Activated naive CD8-positive, alpha-beta T cell treated with anti-CD3 and anti-CD28 coated beads, Interleukin-2, amount 50 U/mL, for 24 hours (primary cell): ENCODE measurements around the gene BBS10.
A peak's percentile ranks its signal among the peaks of the same experiment; 100 is the strongest.

ENCODE experiments used
- ATAC-seq: fragments of 150-1000 bp; cut with Tn5 transposase; one replicate; pipeline ENCODE4 v1.10.0; 2021
- DNase-seq: peaks from one replicate; pipeline ENCODE4 v3.0.0; 2021
- H3K27ac Mint-ChIP-seq: one replicate; pipeline ENCODE4 v1.8.0; 2021; ENCODE audit warnings: mild to moderate bottlenecking, mixed read lengths
- H3K27me3 Mint-ChIP-seq: one replicate; pipeline ENCODE4 v1.8.0; 2021; ENCODE audit warnings: mixed read lengths
- H3K36me3 Mint-ChIP-seq: one replicate; pipeline ENCODE4 v1.8.0; 2021; ENCODE audit warnings: low read depth, mixed read lengths
- H3K4me1 Mint-ChIP-seq: one replicate; pipeline ENCODE4 v1.8.0; 2021; ENCODE audit warnings: mixed read lengths
- H3K4me3 Mint-ChIP-seq: one replicate; pipeline ENCODE4 v1.8.0; 2021; ENCODE audit warnings: mild to moderate bottlenecking, moderate library complexity, mixed read lengths
- H3K9me3 Mint-ChIP-seq: one replicate; pipeline ENCODE4 v1.8.0; 2021; ENCODE audit warnings: mixed read lengths

BBS10 gene

DNA sequence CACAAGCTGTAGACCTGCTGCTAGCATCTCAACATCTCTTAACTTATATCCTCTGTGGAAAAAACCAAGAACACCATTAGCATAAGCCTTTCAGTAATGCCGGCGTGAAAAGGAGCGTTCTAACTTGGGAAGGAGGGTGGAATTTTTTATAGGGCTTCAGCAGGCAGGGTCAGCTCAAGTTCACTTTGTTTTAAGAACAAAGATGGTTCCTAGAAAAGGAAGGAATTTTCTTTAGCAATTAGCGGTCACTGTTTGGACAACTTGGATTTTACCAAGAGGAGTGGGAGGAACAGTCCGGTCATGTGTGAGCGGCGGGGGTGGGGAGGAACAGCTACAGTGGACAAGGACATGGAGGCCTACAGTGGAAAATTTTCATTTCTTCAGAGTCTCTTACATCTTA is 35.9 kb downstream of the BBS10 start:
- Mint-ChIP-seq H3K4me1 (no peaks in the 10 kb centered on the region), H3K36me3 (no peaks in the 10 kb centered on the region), H3K4me3 (no peak overlapping the region), H3K9me3 (no peaks in the 10 kb centered on the region), H3K27me3 (peaks cover 17% of the 10 kb centered on the region), H3K27ac (no peak overlapping the region)
- DNase-seq (no peak), ATAC-seq (no peak)

DNA sequence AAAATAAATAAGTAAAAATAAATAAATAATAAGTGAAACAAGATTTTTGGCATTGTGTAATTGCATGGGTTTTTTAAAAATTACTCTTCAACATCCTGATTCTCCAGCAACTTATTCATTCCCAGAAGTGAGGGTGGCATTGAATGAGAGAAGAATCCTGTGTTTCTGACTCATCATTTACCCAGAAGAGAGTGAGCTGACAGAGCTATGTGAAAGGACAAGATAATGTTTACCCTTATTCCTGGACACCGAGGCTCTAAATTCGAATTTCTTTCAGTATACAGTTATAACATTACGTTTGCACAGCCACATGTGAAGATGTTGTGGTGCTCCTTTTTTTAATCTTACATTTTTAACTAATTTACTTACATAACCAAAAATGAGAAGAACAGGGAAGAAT is 36.4 kb downstream of the BBS10 start:
- Mint-ChIP-seq H3K36me3 (no peaks in the 10 kb centered on the region), H3K9me3 (no peaks in the 10 kb centered on the region), H3K4me1 (no peaks in the 10 kb centered on the region), H3K27ac (no peak overlapping the region), H3K4me3 (no peak overlapping the region), H3K27me3 (peaks cover 20% of the 10 kb centered on the region)
- DNase-seq (no peak), ATAC-seq (no peak)

DNA sequence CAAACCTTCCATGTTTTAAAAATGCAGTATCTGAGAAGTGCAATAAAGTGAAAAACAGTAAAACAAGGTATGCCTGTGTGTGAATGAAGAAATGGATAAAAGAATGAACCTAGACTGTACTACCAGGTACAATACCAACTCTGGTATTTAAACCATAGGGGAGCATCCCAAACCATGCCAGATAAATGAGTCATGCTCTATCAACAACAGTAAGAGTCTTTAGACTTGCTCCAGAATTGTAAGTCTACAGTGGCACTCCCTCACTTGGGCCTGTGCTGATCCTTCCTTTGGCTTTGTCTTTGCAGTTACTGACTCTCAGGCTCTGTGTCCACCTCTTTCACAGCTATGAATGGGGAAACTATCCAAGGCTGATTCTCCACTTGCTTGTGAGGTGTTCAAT is 38.1 kb downstream of the BBS10 start:
- no peaks in the 10 kb centered on the region for H3K9me3 Mint-ChIP-seq
- H3K4me1 Mint-ChIP-seq = no peaks in the 10 kb centered on the region
- ATAC-seq = no peak
- DNase-seq = no peak
- H3K36me3 Mint-ChIP-seq = no peaks in the 10 kb centered on the region
- no peak overlapping the region for H3K4me3 Mint-ChIP-seq
- no peak overlapping the region for H3K27ac Mint-ChIP-seq
- peaks cover 26% of the 10 kb centered on the region for H3K27me3 Mint-ChIP-seq

DNA sequence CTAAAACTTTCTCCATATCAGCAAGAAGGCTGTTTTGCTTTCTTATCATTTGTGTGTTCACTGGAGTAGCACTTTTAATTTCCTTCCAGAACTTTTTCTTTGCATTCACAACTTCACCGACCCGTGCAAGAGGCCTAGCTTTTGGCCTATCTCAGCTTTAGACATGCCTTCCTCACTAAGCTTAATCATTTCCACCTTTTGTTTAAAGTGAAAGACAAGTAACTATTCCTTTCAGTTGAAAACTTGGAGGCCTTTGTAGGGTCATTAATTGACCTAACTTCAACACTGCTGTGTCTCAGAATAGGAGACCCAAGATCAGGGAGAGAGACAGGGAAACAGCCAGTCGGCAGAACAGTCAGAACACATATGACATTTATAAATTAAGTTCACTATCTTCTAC is 39.3 kb downstream of the BBS10 start:
- DNase-seq = no peak
- H3K36me3 Mint-ChIP-seq = no peaks in the 10 kb centered on the region
- H3K27ac Mint-ChIP-seq = no peak overlapping the region
- no peaks in the 10 kb centered on the region for H3K4me1 Mint-ChIP-seq
- no peaks in the 10 kb centered on the region for H3K9me3 Mint-ChIP-seq
- H3K27me3 Mint-ChIP-seq = peaks cover 26% of the 10 kb centered on the region
- no peak overlapping the region for H3K4me3 Mint-ChIP-seq
- ATAC-seq = no peak

DNA sequence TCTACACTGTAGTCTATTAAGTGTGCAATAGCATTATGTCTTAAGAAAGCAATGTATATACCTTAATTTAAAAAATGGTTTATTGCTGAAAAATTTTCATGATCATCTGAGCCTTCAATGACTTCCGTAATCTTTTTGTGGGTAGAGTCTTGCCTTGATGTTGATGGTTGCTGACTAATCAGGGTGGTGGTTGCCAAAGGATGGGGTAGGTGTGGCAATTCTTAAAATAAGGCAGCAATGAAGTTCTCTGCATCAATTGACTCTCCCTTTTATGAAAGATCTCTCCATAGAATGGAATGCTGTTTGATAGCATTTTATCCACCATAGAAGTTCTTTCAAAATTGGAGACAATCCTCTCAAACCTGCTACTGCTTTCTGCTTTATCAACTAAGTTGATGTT is 41.1 kb downstream of the BBS10 start:
- Mint-ChIP-seq H3K27me3 (peaks cover 21% of the 10 kb centered on the region), H3K27ac (no peak overlapping the region), H3K9me3 (no peaks in the 10 kb centered on the region), H3K4me1 (no peaks in the 10 kb centered on the region), H3K4me3 (no peak overlapping the region), H3K36me3 (no peaks in the 10 kb centered on the region)
- DNase-seq (no peak), ATAC-seq (no peak)

DNA sequence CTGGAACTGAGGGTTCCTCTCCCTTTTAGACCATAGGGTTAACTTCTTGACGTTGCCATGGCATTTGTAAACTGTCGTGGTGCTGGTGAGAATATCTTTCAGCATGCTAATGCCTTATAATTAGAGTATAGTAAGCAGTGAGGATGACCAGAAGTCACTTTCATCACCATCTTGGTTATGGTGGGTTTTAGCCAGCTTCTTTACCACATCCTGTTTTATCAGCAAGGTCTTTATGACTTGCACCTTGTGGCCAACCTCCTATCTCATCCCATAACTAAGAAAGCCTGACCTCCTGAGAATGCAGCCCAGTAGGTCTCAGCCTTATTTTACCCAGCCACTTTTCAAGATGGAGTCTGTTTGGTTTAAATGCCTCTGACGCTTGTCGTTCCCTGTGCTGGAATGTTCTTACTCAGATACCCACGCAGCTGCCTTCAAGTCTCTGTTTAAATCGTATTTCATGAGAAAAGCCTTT is 44.2 kb downstream of the BBS10 start:
- Mint-ChIP-seq H3K27ac (no peak overlapping the region), H3K4me1 (no peaks in the 10 kb centered on the region), H3K4me3 (no peak overlapping the region), H3K27me3 (peaks cover 12% of the 10 kb centered on the region), H3K36me3 (no peaks in the 10 kb centered on the region), H3K9me3 (no peaks in the 10 kb centered on the region)
- peak; percentile 24 for ATAC-seq
- no peak for DNase-seq

DNA sequence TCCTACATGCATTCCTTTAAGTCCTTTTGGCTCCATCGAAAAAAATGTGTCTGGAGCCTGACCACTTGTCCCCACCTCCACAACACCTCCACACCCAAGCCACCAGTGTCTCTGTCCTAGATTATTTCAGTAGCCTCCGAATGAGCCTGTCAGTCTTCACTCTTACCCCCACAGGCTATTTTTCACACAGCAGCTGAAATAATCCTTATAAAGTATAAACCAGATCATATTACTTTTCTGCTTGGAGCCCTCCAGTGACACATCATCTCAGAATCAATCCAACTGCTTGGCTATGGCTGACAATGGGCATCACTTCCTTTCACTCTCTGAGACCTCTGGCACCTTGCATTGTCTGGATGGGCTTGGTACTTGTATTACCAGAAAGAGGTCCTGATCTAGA is 44.9 kb downstream of the BBS10 start:
- Mint-ChIP-seq H3K27ac (no peak overlapping the region), H3K4me1 (no peaks in the 10 kb centered on the region), H3K9me3 (no peaks in the 10 kb centered on the region), H3K36me3 (no peaks in the 10 kb centered on the region), H3K4me3 (no peak overlapping the region), H3K27me3 (peaks cover 12% of the 10 kb centered on the region)
- DNase-seq (no peak), ATAC-seq (no peak)

DNA sequence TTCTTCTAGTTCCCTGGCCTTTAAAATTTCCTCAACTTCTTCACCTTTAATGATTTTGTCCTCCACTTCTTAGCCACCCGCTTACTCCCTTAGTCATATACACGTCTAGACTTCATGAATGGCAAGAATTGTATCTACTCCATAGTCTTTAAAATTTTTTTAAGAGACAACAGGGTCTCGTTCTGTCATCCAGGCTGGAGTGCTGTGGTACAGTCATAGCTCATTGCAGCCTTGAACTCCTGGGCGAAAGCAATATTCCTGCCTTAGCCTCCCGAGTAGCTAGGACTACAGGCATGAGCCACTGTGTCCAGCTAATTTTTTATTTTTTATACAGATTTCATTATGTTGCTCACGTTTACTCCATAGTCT is 47.9 kb downstream of the BBS10 start:
- ATAC-seq (no peak), DNase-seq (no peak)
- Mint-ChIP-seq H3K4me3 (no peak overlapping the region), H3K27ac (no peak overlapping the region), H3K27me3 (no peaks in the 10 kb centered on the region), H3K4me1 (no peaks in the 10 kb centered on the region), H3K9me3 (no peaks in the 10 kb centered on the region), H3K36me3 (no peaks in the 10 kb centered on the region)

DNA sequence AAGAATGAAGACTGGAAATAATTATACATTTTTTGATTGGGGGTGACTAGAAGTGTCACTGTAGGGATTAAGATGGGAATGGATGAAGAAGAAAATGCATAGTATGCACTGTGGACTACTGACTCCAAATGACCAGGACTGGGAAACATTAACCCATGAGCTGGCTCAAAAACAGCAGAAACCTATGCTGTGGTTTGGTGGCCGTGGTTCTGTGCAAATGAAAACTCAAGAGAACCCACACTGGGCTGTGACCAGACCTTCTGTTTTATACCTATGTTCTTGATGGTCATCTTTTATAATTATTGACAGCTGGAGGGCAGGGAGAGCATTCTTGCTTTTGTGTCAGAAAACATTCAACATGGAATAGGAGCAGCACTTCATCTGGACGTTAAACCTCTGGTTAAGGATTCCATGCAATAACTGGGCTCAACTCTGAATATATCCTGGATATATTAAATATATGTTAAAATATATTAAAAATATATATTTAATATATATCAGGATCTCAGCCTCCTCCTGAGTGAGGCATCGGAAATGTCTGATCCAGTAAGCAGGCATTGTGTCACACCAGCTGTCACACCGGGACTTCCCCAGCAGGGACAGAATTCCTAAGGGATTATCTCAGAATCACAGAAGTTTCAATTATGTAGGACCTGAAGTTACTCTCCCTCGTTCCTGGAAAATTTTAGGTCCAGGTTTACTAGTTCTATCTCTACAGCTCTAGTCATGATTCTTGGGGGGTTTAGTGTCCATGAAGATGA is 48.5 kb downstream of the BBS10 start:
- ATAC-seq = no peak
- Mint-ChIP-seq H3K4me1 (no peaks in the 10 kb centered on the region), H3K36me3 (no peaks in the 10 kb centered on the region), H3K27me3 (no peaks in the 10 kb centered on the region), H3K9me3 (no peaks in the 10 kb centered on the region), H3K4me3 (no peak overlapping the region), H3K27ac (no peak overlapping the region)
- DNase-seq = no peak
